Limb (tissue), 2 donors: Measurements from ENCODE around the gene HMG20B.
"Not testable (repeated sequence)": the region's sequence is repeated elsewhere in the genome, so short reads cannot be mapped to it uniquely, and the experiment has no call there.

Experiments
- DNase-seq, 2 donors: peaks; one replicate each; pipeline ENCODE4 v3.0.0-alpha.2; 2016; ENCODE audit errors: extremely low spot score in 2 of 2

HMG20B gene

DNA sequence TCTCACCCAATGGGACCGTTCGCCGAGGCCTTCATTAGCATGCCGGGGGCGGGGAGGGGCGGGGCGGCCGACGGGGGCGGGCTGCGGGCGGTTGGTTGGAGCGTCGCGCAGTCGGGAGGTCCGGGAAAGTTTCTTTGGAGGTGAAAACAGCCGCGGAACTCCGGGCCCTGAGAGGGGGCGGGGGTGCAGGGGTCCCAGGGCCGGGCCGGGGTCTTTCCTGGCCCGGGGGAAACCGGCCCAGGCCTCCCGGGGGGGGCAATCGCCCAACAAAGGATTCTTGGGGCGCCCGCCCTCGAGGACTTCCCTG, at the start of gene HMG20B:
TSS of gene HMG20B (plus strand) at position 90 of the 307 bp plus-strand sequence. CDS start 366 bp downstream, outside the sequence.
- no peak for DNase-seq

DNA sequence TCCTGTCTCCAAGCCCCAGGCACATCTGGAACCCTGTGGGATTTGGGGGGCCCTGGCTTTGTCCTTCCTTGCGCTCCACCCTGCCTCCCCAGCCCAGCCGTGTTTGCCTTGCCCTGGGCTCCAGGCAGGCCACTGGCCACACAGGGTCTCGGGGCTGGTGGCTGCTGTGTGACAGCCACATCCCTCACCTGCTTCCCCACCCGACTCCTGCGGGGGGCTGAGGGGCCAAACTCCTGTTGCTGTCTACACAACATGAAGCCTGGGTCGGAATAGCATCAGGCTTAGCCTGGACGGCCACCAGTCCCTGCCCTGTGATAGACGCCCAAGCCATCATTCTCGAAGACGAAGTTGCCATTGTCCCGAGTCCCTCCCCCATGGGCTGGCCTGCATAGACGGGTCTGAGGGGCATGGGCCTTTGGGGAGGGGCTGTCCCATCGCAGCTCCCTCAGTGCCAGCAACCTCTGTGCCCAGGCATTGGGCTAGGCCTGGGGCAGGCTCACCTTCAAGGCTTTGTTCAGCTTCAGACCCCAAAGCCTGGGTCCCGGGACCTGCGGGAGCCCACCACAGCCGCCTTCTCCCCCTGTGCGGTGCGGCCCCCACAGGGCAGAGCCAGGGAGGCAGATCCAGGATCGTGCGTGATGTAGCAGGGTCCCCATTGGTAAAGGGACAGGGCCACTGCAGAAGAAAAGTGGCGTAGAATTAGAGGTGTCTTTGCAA, 49.2 kb upstream of the HMG20B start:
- no peak for DNase-seq

DNA sequence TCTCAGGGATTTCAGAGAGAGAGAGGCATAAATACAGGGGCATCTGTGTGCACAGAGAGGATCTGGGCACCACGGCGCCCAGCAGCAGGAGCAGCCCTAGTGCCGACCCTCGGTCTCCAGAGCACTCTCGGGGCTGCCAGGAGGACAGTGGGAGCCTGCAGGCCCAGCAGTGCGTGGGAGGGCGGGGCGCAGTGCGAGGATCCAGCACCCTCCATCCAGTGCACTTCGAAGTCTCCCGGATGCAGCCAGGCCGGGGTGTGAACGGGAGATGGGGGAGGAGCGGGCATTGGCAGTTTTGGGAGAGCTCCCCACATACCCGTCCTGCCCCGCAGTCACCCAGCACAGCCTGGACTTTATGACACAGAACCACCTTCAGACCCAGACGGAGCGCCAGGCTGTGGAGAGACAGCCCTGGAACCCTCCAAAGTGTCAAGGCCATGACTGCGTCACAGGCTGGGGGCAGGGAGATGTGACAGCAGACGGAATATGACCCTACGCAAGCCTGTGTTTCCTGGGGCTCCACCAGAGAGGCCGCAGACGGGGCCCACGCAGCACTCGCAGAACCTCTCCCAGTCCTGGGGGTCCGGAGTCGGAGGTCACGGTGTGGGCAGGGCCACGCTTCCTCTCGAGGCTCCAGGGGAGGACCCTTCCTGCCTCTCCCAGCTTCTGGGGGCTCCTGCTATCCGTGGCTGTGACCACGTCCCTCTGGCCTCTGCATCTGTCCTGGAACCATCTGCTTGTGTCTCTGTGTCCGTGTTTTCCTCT, 48.5 kb upstream of the HMG20B start:
- peak in 1 of 2 donors; percentile 24 for DNase-seq

DNA sequence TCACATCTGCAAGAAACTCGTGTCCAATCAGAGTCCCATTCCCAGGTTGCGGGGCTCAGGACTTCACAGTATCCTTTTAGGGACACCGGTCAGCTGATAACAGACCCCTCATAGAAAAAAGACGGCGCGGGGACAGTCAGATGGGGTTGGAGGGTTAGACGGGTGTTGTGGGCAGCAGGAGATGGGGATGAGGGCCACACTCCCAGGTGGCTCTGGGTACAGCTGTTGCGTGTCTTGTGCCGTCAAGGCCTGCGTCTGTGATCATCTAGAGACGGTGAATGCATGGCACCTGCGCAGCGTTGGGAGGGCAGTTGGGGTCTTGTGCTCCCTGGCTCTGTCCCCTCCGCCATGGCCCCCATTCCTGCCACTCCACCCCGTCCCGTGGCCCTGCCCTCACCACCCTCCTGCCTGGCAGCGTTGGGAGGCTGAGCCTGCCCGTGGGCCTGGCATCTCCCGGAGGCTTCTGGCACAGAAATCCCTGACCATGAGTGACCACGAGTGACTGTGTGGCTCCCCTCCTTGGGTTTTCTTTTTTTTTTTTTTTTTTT, 47.8 kb upstream of the HMG20B start:
- no peak for DNase-seq

DNA sequence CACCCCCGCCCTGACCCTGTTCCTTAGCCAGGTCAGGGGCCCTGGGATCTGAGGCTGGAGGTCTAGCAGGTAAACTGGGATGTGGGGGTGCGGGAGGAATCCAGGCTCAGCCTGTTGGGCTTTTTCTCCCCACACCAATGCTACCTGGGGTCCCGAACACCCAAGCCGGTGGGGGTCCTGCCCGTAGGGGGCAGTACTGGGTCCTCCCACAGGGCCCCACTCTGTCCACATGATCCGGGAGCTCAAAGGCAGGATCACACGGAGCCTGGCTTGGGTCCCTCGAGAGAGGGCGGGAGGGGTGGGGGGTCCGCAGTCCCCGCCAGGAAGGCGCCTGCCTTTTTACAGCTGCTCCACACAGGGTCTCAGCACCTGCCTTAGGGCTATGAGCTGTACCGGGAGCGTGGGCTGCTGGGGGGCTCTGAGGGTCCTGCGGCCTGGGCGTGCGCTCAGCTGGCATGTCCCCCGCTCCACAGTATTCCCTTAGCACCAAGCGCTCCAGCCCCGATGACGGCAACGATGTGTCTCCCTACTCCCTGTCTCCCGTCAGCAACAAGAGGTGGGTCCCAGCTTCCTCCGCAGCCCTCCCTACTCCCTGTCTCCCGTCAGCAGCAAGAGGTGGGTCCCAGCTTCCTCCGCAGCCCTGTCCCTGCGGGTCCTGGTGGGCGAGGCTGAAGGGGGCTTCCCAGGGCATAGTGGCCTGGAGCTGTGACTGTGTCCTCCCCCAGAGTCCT, 46.1 kb upstream of the HMG20B start:
- peak in 1 of 2 donors; percentile 31 for DNase-seq

DNA sequence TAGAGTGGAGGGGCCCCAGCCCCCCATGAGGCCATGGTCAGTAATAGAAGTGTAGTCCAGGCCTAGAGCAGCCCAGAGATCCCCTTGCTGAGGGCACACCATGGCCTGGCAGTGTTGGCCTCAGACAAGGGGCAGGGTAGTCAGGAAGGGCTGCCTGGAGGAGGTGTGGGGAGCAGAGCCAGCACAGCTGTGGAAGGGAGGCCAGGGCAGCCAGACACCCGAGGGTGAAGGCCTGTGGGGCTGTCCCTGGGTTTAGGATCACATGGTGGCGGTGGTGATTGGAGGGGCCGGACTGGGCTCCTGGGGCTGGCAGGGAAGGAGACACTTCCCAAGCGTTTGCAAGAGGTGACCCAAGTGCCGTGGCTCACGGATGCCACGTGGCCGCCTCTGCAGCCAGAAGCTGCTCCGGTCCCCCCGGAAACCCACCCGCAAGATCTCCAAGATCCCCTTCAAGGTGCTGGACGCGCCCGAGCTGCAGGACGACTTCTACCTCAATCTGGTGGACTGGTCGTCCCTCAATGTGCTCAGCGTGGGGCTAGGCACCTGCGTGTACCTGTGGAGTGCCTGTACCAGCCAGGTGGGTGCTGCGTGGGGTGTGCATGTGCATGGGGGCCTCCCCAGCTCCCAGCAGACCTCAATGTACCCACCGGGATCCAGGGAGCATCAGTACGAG, 45.4 kb upstream of the HMG20B start:
- peak in 1 of 2 donors; percentile 21 for DNase-seq

DNA sequence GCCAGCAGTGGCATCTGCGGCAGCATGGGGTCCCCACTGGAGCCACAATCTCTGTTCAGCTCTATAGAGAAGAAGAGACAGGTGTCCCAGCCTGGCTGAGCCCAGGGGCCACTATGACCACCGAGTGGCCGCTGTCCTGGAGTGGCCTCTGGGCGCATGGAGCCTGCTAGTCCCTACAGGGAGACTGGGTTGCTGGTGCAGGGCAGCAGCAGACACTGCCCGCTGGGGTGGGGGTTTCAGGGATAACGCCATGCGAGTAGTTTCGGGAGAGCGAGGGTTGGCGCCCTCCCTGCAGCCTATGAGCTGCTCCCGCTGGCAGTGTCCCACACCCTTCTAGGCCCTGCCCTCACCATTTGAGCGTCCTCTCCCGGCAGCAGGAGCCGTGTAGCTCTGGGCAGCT, 44.7 kb upstream of the HMG20B start:
- peak in 1 of 2 donors; percentile 23 for DNase-seq

DNA sequence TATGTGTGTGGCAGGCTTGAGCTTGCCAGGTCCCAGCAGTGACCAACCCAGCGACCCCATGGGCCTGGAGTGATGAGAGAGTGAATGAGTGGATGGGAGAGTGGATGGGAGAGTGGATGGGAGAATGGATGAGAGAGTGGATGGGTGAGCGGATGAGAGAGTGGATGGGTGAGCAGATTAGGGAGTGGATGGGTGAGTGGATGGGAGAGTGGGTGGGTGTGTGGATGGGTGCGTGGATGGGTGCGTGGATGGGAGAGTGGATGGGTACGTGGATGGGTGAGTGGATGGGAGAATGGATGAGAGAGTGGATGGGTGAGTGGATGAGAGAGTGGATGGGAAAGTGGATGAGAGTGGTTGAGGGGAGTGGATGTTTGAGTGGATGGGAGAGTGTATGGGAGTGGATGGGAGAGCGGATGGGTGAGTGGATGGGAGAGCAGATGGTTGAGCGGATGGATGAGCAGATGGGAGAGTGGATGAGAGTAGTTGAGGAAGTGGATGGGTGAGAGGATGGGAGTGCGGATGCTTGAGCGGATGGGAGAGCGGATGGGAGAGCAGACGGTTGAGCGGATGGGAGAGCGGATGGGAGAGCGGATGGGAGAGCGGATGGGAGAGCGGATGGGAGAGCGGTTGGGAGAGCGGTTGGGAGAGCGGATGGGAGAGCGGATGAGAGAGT, 44.1 kb upstream of the HMG20B start:
- no peak for DNase-seq

DNA sequence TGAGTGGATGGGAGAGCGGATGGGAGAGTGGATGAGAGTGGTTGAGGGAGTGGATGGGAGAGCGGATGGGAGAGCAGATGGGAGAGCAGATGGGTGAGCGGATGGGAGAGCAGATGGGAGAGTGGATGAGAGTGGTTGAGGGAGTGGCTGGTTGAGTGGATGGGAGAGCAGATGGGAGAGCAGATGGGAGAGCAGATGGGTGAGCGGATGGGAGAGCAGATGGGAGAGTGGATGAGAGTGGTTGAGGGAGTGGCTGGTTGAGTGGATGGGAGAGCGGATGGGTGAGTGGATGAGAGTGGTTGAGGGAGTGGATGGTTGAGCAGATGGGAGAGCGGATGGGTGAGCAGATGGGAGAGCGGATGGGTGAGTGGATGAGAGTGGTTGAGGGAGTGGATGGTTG, 43.4 kb upstream of the HMG20B start:
- DNase-seq: not testable (repeated sequence)

DNA sequence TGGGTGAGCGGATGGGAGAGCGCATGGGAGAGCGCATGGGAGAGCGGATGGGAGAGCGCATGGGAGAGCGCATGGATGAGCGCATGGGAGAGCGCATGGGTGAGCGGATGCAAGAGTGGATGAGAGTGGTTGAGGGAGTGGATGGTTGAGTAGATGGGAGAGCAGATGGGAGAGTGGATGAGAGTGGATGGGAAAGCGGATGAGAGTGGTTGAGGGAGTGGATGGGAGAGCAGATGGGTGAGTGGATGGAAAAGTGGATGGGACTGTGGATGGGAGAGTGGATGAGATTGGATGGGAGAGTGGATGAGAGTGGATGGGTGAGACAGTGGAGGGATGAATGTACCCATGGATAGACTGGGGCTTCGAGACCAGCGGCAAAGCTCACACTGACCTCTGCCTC, 42.4 kb upstream of the HMG20B start:
- DNase-seq: no peak

DNA sequence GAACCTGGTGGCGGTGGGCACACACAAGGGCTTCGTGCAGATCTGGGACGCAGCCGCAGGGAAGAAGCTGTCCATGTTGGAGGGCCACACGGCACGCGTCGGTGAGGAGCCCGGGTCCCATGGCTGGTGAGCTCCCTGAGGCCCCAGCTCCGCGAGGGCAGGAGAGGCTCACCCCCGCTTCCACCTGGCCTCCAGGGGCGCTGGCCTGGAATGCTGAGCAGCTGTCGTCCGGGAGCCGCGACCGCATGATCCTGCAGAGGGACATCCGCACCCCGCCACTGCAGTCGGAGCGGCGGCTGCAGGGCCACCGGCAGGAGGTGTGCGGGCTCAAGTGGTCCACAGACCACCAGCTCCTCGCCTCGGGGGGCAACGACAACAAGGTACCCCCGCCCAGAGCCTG, 41.0 kb upstream of the HMG20B start:
- no peak for DNase-seq

DNA sequence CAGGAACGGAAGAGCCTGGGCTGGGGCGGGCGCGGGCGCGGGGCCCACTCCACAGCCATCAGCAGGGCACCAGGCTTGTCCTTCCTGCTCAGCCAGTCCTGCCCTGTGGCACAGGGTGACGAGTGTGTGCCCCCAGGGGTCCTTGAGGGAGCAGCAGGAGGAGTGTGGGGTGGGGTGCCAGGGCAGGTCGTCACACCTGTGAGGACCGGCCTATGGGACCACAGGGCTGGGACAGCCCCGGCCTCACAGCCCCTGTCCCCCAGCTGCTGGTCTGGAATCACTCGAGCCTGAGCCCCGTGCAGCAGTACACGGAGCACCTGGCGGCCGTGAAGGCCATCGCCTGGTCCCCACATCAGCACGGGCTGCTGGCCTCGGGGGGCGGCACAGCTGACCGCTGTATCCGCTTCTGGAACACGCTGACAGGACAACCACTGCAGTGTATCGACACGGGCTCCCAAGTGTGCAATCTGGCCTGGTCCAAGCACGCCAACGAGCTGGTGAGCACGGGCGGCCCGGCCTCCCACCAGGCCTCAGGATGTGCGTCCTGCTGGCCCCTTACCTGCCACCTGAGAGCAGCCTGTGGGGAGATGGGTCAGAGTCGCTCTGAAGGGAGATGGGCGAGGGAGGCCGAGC, 40.5 kb upstream of the HMG20B start:
- no peak for DNase-seq

DNA sequence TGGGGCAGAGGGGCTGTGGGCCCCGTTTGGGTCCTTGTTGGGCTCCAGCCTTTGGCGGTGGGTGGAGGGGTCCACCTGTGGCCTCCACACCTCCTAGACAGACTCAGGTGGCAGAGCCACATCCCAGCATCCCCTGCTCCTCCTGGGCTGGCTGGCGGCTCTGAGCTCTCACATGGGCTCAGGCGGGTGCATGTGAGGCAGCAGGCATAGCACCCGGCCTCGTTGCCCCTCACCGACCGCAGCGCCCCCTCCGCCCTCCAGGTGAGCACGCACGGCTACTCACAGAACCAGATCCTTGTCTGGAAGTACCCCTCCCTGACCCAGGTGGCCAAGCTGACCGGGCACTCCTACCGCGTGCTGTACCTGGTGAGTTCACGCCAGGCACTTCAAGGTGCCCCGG, 39.7 kb upstream of the HMG20B start:
- DNase-seq: no peak

DNA sequence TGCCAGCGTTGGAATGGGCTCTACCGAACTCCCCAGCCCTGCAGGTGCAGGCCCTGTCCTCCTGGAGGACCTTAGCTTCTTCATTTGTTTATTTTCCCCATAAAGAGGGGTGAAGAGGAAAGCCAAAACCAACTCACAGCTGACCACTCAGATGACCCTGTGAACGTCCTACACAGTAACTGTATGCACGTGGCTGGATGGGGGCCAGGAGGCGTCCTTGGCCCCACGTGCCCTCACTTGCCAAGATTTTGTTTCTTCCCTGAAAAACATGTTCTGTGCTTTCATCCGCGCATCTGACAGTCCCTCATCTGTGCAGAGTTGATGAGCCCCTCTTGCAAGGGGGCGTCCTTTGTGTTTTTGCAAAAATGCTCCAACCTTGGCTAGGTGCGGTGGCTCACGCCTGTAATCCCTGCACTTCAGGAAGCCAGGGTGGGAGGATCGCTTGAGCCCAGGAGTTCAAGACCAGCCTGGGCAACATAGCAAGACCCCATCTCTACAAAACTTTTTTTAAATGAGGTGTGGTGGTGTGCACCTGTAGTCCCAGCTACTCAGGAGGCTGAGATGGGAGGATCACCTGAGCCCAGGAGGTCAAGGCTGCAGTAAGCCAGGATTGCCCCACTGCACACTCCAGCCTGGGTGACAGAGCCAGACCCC, 39.1 kb upstream of the HMG20B start:
- DNase-seq: no peak

DNA sequence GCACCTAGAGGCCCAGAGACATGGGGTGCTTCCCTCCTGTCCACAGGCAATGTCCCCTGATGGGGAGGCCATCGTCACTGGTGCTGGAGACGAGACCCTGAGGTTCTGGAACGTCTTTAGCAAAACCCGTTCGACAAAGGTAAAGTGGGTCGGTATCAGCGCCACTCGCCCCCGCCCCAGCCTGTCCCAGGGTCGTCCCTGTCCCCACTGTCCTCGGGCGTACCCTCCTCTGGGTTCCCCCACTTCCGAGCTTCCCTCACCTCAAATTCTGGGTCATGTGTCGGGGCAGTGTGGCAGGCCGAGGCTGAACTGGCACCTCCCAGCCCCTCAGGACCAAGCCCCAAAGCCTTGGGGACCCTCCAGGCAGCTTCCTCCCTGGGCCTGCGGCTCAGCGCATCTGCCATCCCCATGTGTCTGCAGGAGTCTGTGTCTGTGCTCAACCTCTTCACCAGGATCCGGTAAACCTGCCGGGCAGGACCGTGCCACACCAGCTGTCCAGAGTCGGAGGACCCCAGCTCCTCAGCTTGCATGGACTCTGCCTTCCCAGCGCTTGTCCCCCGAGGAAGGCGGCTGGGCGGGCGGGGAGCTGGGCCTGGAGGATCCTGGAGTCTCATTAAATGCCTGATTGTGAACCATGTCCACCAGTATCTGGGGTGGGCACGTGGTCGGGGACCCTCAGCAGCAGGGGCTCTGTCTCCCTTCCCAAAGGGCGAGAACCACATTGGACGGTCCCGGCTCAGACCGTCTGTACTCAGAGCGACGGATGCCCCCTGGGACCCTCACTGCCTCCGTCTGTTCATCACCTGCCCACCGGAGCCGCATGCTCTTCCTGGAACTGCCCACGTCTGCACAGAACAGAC, 38.1 kb upstream of the HMG20B start:
- DNase-seq: no peak

DNA sequence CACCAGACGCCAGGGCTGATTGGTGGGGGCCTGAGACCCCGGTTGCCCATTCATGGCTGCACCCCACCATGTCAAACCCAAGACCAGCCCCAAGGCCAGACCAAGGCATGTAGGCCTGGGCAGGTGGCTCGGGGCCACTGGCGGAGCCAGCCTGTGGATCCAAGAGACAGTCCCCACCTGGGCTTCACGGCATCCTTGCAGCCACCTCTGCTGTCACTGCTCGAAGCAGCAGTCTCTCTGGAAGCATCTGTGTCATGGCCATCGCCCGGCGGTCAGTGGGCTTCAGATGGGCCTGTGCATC, 37.6 kb upstream of the HMG20B start:
- DNase-seq: no peak

DNA sequence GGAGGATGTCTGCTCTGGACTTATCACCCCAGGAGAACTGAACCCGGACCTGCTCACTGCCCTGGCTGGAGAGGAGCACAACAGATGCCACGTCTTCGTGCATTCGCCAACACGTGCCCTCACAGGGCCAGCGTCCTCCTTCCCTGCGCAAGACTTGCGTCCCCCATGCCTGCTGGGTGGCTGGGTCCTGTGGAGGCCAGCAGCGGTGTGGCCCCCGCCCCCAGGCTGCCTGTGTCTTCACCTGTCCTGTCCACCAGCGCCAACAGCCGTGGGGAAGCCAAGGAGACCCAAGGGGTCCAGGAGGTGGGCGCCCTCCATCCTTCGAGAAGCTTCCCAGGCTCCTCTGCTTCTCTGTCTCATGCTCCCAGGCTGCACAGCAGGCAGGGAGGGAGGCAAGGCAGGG, 37.2 kb upstream of the HMG20B start:
- DNase-seq: peak in 1 of 2 donors; percentile 24

DNA sequence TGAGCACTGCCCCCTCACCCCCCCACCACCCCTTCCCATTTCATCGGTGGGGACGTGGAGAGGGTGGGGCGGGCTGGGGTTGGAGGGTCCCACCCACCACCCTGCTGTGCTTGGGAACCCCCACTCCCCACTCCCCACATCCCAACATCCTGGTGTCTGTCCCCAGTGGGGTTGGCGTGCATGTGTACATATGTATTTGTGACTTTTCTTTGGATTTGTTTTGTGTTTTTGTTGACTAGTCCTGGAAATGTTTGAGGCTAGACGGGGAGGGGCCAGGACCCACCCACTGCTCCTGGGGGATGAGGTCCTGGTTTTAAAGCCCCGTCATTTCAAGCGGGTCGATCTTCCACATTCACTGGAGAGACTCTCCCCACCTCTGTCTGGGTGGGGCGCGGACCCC, 36.8 kb upstream of the HMG20B start:
- peak in 1 of 2 donors; percentile 27 for DNase-seq

DNA sequence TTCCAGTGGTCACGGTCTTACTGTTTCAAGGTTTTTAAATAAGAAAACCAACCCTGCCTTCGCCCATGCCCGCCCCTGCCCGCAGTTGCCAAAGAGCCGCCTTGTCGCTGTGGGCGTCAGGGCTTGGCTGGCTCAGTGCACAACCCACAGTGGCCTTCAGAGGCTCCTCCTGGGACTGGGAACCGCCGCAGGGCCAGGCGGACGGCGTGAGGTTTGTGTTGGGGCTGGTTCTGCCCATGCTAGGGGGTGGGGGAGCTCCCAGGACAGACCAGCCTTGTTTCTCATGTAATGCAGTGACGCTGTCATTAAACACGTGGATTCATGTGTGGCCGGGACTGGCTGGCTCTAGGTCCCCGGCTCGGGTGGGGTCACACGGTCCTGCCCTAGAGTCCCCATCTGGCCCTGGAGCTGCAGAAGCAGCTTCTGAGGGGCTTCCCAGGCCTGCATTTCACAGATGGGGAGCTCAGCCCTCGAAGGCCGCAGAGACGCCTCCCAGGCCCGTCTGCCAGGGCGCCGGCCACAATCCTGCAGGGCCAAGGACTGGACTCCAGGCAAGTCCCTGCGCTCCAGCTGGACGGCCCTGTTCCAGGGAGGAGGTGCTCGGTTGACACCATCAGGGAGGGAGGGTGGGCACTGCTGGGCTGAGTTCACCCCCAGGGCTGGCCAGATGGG, 36.2 kb upstream of the HMG20B start:
- peak in 1 of 2 donors; percentile 41 for DNase-seq
